GM04504 (cell line): ENCODE data around the gene GBE1.
"Not testable (repeated sequence)": the region's sequence is repeated elsewhere in the genome, so short reads cannot be mapped to it uniquely, and the experiment has no call there.

Experiments
- DNase-seq: peaks from one replicate; pipeline ENCODE4 v3.0.0-alpha.2; 2012; ENCODE audit warnings: low read depth

Gene GBE1

GRCh38 chr3:81531263-81531662 is 230.2 kb downstream of the GBE1 start:
- no peak for DNase-seq

- DNase-seq: no peak
Measured at GRCh38 chr3:81530180-81530939, 231.1 kb downstream of the GBE1 start.

- DNase-seq: no peak
Measured at GRCh38 chr3:81521855-81522254, 239.6 kb downstream of the GBE1 start.

DNA sequence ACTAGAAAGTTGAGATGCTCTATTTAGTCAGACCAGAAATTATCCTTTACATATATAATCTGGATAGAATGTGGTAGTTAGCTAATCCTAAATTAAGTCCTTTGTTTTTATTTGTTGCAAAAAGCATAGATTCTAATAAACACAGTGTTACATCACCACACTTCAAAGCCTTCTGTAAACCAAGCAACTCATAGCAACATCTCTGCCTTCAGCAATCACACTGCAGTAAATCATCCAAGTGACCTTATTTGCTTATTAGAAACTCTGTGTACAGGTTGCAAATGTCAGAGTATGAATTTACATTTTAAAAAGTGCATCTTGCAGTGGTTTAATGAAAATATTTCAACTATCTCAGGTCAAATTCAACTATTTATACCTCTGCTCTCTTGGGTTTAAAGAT is 242.5 kb downstream of the GBE1 start:
- no peak for DNase-seq

- no peak for DNase-seq
Measured at GRCh38 chr3:81516042-81516441, 245.4 kb downstream of the GBE1 start.

DNA sequence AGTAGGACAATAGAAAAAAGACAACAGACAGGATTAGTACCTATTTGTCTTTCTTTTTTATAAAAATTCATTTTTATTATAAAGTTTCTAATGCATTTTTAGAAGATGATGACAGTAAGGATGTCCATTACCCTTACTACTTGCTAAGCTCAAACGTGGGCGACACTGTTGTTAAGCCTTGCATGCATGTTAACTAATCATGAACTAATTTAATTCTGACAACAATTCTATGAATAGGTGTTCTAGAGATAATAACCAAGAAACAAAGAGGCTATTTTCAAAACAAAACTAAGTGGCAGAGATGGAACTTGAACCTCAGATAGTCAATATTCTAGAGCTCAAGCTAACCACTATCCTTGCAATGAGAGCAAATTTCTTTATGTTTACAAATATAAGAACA is 247.9 kb downstream of the GBE1 start:
- no peak for DNase-seq

GRCh38 chr3:81503026-81503425 is 258.4 kb downstream of the GBE1 start:
- DNase-seq: no peak

- DNase-seq: no peak
Measured at GRCh38 chr3:81502236-81502635, 259.2 kb downstream of the GBE1 start.

DNA sequence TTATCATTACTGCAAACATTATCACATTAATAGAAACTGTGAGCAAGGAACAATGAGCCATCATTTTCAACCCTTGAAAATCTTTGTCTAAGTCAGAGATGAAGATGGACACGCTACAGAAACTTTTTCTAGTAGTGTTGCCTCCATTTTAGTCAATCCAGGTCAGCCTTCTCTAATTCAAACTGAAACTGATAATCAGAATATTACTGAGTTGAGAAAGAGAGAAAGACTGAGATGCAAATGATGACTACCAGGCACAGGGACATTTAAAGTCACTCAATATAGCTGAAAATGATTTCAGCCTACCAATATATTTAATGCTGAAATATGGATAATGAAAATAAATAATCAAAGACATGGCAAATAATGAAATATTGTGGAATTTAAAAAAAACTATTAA is 261.4 kb downstream of the GBE1 start:
- DNase-seq: no peak

DNA sequence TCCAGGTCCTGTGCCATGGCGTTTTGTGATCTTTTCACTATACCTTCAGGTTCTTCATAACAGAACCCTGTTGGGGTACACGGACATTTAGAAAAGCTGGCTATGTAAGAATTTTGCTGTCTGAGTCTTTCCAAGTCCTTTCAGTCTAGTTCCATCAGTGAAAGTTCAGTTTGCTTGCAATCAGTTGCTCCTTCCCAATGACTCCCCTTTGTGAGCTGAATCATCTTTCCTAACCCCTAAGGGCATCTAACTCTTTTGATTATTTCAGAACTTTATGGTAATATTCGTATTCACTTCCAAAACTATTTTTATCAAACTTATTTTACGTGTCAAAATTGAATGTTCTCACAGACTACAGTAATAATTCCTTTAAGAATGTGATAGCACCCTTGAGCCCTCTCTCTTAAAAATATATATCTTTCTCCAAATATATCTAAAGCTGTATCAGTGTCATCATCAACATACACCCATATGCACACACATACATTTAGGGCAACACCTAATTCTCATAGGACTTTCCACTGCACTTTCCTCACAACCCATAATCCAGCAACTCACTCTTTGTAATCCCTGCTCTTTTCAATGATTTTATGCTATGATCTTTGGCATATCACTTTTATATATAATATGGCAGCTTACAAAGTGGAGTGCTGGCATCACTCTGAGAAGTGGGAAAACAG is 263.7 kb downstream of the GBE1 start:
- no peak for DNase-seq

- no peak for DNase-seq
Measured at GRCh38 chr3:81496407-81497104, 264.9 kb downstream of the GBE1 start.

DNA sequence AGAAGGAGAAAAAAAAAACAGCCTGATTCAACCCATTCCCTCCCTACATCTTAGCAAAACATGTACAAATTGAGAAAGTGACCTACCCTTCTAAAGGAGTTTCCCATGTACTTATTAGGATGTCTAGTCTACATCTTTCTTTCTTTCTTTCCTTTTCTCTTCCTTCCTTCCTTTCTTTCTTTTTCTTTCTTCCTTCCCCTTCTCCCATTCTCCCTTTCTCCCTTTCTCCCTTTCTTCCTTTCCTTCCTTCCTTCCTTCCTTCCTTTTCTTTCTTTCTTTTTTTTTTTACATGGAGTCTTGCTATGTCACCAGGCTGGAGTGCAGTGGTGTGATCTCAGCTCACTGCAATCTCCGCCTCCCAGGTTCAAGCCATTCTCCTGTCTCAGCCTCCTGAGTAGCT is 269.0 kb downstream of the GBE1 start:
- not testable (repeated sequence) for DNase-seq

- peak; percentile 44 for DNase-seq
Measured at GRCh38 chr3:81492040-81492439, 269.4 kb downstream of the GBE1 start.

DNA sequence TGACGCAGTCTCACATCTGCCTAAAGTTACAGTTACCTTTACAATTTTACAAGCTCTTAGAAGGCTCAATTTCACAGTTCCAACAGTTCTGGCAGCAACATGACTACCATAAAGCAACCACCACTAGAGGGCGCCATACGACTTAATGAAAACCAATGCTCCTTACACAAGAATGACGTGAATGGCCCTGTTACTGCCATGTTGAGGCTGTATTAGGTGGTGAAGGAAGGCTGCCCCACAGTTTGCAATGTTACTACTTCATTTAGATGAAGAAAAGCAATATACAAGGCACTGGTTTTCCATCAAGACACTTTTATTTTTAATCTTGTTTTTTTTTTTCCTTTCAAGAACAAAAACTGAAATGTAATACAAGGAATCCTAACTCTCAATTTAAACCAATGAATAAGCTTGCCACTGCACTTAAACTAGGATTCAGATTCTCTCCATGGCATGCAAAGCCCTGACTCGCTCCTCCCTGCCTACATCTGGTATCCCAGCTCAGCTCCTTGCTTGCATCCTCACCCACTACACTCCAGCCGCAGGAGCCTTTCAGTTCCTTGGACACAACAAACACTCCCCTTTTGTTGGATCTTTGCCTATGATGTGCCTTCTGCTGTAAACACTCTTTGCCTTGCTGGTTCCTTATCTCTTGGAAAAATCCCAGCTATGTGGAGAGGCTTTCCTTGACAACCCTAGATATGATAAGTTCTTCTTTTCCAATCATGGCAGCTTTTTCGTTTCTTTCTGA is 270.7 kb downstream of the GBE1 start:
- peak; percentile 50 for DNase-seq

GRCh38 chr3:81485444-81485865 is 276.0 kb downstream of the GBE1 start:
- DNase-seq: peak; percentile 75

GRCh38 chr3:81484520-81484919 is 276.9 kb downstream of the GBE1 start:
- no peak for DNase-seq

- DNase-seq: no peak
Measured at GRCh38 chr3:81483046-81483445, 278.4 kb downstream of the GBE1 start.

DNA sequence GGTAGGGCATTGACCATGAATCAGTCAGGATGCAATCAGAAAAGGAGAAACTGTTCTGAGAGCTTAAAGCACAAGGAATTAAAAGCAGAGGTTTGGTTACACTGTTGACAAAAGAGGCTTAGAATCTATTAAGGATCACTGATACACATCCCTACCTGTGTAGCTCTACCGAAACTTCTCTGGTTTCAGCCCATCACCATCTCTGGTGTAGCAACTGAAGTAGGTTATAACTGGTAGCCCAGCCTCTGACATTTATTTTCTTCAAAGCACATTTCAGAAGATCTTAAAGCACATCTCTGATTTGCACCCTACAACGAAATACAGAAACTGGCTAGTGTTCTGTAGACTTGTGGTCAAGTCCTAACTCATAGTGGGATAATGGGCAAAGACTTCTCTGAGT is 283.7 kb downstream of the GBE1 start:
- DNase-seq: no peak

- DNase-seq: no peak
Measured at GRCh38 chr3:81476692-81477091, 284.8 kb downstream of the GBE1 start.

DNA sequence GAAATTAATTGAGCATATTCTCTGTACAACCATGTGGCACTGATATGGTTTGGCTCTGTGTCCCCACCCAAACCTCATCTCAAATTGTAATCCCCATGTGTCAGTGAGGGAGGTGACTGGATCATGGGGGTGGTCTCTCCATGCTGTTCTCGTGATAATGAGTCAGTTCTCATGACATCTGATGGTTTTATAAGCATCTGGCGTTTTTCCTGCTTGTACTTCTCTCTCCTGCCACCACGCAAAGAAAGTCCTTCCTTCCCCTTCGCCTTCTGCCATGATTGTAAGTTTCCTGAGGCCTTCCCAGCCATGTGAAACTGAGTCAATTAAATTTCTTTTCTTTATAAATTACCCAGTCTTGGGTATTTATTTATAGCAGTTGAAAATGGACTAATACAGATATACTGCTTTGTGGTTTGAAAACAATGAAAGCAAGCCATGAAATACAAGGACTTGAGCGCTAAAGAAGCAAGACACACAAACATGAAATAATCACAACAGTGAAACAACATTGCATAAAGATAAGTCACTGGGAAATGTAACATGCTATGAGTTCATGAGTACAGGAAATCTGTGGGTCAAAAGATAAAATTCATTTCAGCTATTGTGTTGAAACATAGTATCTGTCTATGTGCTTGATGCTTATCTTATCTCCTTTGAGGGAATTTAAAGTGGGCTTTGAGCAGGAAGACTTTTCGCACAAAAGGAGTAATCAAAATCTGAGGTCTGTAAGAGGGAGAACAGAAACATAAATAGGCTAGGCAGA is 288.7 kb downstream of the GBE1 start:
- no peak for DNase-seq

- DNase-seq: no peak
Measured at GRCh38 chr3:81470524-81471278, 290.7 kb downstream of the GBE1 start.
